Measurements from ENCODE around the gene PACSIN2.
A peak's percentile ranks its signal among the peaks of the same experiment; 100 is the strongest.
"Not testable (repeated sequence)": the region's sequence is repeated elsewhere in the genome, so short reads cannot be mapped to it uniquely, and the experiment has no call there.

PACSIN2 gene, protein sequence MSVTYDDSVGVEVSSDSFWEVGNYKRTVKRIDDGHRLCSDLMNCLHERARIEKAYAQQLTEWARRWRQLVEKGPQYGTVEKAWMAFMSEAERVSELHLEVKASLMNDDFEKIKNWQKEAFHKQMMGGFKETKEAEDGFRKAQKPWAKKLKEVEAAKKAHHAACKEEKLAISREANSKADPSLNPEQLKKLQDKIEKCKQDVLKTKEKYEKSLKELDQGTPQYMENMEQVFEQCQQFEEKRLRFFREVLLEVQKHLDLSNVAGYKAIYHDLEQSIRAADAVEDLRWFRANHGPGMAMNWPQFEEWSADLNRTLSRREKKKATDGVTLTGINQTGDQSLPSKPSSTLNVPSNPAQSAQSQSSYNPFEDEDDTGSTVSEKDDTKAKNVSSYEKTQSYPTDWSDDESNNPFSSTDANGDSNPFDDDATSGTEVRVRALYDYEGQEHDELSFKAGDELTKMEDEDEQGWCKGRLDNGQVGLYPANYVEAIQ

DNA sequence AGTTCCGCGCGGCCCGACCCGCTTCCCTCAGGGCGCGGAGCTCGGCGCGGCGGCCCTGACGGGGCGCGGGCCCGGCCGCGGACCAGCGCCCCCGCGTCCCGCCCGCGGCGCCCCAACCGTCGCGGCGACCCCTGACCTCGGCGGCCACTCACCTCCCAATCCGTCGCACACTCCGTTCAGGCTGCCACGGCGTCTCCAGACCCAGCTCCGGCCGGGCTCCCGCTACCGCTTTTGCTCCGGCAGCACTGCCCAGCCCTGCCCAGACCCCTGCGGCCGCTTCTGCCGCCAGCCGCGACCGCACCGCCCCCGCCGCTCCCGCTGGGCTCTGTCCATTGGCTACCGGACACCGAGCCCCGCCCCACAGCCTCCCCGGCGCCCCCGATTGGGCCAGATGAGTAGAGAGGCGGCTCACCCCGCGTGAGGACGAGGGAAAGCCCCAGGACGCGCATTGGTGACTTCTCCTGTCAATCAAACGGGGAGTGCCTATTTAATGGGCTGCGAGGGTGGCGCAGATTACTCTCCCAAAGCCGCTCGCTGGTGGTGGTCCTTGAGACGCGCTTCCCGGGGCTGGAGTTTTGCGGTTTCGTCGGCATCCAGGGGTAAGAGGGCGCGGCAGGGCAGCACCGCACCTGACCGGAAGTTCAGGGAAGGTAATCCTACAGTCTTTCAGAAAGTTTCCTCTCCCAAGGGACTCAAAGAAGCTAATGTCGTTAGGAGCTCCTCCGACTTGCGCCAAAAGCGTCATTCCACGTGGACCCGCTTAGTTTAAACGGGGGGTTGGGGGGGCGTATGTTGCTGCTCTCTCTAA lies at the start of gene PACSIN2:
Gene PACSIN2 (minus strand): TSS at position 281 of the 808 bp plus-strand sequence. CDS start 103,069 bp downstream, outside the sequence.
- DNase-seq (ENCODE audit: low read depth) = peak; percentile 98

DNA sequence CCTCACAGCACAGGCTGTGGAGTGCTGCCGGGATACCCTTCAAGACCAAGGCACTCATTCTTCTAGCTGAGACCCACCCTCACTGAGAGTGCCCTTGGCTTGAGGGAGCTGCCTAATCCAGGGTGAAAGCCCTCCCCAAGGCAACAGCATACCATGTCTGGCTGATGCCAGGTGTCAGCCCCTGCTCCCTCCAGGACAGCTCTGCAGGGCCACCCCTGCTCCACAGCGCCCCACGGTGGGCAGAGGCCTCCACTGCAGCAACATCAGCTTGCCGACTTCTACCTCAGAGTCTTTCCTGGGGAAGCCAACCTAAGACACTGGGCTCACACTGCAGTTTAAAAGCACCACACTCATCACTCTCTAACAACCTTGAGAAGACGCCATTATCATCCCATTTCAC lies 45.2 kb upstream of the PACSIN2 start:
- DNase-seq (ENCODE audit: low read depth) = peak; percentile 17

DNA sequence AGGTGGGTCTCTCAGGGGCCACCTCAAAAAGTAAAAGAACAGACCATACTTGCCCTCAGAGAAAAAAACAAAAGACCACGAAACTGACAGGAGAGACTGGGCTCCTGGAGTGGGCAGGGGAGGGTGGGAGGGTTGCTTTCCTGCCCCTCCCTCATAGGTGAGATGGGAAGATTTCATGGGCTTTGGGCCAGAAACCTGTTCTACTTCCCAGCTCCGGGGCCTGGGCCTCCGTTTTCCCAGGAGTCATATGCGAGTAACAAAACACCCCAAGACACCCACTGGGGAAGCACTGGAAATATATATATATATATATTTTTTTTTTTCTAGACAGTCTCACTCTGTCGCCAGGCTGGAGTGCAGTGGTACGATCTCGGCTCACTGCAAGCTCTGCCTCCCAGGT lies 42.7 kb upstream of the PACSIN2 start:
- DNase-seq (ENCODE audit: low read depth) = no peak

DNA sequence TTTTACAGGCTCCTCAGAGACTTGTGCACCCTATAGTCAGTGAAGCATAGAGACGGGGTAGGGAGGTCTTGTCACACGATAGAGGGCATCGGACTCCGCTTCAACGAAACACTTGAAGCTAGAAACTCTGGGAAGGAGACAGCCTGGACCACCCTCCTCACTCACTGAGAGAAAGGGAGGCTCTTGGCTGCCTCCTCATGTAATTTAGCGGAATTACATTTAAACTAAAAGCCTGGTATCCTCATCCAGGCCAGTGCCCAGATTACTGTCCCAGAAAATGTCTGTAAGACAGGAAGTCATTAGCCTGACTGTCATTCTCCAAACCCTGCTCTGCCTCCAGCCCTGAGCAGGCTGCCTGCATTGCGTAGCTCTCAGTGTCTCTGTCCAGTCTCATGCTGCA lies 38.2 kb upstream of the PACSIN2 start:
- no peak for DNase-seq (ENCODE audit: low read depth)

DNA sequence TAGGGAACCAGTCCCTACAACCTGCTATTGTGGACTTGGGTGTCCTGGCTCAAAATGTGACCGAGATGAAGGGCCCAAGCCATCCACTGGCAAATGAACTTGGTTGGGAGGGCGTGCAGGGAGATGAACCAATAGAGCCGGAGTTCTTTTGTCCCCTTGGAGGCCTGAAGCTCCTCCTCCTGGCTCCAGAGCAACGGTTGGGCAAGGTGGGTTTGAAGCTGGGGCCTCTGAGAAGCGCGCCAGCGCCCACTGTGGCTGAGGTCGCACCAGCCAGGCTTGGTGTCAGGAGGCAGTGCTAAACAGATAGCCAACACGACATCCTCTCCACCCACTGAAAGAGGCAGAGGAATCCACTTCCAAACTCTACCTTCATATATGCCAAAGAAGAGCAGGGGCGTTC lies 36.0 kb upstream of the PACSIN2 start:
- no peak for DNase-seq (ENCODE audit: low read depth)

DNA sequence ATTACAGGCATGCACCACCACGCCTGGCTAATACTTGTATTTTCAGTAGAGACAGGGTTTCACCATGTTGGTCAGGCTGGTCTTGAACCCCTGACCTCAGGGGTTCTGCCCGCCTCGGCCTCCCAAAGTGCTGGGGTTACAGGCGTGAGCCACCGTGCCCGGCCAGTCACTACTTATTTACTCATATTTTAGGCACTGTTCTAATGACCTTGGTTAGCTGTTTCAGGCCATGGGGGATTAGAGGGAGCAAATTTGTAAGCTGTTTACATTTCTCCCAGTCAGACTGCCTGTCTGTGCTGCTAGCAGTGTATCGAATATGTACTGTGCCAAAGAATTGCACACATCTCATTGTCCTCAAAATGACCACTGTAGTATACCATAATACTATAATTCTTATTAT lies 32.7 kb upstream of the PACSIN2 start:
- DNase-seq (ENCODE audit: low read depth) = no peak

DNA sequence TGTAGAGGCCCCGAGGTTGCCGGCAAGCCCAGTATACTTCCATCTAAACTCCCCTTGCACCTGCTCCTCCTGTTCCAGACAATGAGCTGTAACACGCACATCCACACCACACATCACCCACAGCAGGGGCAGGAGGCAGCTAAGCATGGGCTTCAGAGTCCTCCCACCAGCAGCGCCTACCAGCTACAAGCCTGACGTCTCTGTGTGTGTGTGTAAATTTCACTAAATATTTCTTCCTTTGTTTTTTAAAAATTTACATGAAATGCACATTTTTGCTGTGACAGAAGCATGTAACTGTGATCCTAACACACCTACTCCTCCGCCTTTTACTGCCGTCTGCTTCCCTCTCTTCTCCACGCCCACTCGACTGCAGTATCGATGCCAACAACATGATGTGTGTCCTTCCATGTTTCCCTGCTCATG lies 29.4 kb upstream of the PACSIN2 start:
- no peak for DNase-seq (ENCODE audit: low read depth)

DNA sequence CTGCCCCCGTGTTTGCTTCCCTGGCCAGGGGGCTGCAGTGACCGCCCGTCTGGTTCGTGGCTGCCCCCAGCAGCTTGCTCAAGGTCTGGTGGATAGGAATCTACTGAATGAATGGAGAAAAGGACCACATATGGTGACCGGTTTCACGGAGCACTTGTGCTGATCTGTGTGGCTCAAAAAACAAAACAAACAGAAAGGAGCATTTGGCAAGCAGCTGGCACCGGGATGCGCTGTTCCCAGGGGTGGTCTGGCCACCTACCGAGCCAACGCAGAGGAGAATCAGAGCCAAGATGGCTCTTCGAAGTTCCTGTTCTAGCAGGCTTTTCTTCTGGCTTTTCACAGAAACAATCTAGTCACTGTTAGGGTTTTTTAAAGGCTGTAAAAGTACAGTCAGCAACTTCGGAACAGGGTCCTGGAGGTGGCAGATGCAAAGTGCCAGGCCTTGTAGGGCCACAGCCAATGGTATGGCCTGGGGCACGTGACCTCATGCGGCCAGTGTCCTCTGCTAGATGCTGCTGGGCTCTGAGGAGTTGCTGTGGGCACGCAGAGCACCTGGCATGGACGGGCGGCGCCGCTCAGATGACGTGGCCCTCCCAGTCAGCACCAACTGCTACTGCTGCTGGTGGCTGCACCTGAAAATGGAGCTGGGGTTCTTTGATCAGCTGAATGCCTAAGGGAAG lies 27.3 kb upstream of the PACSIN2 start:
- peak; percentile 50 for DNase-seq (ENCODE audit: low read depth)

DNA sequence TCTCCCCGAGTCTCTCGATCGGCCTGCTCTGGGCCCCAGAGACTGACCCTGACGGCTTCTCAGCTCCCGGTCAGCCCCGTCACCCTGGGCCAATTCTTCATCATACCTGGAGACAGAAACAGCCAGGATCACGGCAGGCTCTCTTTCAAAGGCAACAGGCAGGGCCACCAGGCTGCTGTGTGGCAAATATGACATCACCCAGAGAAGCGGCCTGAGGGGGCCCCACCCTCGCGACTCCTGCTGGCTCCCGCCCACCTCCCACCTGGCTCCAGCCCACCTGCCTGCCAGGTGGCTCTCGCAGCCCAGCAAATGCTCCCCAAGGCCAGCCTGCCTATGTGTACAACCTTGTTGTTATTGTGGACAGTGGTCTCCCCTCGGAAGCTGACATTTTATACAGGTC lies 24.9 kb upstream of the PACSIN2 start:
- DNase-seq (ENCODE audit: low read depth) = no peak

DNA sequence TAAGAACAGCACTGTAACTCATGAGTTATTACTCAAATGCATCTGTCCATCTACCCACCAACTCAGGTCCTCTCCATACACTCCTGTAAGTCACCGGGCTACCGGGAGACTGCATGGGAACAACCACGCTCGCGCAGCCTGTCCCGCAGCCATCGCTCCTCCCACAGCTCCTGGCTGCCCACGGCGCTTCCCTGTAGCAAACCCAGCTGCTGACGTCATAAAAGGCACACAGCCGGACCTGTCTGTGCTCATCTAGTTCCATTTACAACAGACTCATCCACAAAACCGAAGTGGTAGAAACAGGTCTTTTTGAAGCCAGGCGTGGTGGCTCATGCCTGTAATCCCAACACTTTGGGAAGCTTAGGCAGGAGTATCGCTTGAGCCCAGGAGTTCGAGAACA lies 23.4 kb upstream of the PACSIN2 start:
- DNase-seq (ENCODE audit: low read depth) = no peak

DNA sequence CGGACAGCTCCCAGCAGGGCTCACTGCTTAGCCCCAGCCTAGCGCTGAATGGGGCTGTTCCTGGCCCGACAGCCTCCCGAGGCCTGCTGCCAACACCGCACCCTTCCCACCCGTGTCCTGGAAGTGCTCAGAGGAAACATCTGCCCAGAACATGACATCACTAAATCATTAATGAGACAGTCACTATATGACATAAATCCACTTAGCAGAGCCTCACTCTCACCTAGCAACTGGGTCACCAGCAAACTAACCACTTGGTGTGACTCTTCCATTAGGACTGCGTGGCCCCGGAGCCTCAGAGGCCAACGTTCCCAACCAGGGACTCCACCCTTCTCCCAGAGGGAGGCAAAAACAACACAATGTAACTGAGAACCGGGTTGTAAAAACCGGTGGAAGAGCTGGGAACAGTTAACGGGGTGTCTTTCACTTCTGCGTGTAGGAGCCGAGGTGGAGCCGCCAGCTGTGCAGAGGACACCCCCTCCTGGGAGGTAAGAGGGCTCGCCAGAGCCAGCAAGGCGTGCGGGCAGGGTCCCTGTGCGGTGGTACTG lies 21.4 kb upstream of the PACSIN2 start:
- DNase-seq (ENCODE audit: low read depth) = peak; percentile 89

DNA sequence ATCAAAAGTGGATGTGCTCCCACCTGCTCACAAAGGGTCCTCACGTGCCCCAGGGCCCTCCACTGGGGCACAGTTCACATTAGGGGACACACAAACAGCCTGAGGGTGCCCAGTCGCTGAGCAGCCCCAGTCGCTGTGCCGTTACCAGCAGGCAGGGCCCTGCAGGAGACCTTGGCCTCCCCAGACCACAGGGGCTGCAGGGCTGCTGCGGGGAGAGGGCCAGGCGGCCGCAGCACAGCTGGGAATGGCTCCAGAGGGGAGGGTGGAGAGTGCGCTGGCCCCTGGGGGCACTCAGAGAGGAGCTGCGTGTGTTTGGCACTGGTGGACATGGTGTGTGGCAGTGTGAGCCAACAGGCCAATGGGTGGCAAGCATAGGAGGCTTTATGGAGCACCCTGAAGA lies 20.3 kb upstream of the PACSIN2 start:
- no peak for DNase-seq (ENCODE audit: low read depth)

DNA sequence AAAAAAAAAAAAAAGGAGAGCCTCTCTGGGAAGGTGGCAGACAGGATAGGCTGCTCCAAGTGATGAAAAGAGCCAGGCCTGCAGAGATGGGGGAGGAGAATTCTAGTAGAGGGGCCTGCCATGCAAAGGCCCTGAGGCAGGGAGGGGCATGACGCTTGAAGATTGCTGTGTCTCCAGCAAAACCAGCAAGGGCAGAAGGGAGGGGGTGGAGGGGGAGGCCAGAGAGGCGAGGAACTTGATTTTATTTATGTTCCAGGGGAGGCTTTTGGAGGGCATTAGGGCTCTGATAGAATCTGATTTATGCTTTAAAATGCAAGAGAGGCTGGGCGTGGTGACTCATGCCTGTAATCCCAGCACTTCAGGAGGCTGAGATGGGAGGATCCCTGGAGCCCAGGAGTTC lies 16.7 kb upstream of the PACSIN2 start:
- peak; percentile 49 for DNase-seq (ENCODE audit: low read depth)

DNA sequence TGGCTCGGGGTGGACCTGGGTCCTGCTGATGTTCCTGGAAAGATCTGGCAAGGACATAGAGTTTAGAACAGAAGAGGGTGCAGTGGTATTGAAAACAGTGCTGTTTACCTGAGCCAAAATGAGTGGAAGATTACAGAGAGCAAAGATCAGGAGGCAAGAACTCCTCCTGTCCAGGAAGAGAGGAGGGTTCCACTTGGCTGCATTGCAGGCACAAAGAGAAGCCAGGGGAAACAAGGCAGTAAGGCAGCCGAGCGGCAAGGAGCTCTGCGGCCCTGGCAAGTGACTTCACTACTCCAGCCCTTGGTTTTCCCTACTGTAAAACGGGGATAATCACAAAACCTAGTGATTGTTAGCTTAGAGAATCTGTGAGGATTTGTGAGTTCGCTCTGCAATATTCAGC lies 3.7 kb upstream of the PACSIN2 start:
- DNase-seq (ENCODE audit: low read depth) = no peak

DNA sequence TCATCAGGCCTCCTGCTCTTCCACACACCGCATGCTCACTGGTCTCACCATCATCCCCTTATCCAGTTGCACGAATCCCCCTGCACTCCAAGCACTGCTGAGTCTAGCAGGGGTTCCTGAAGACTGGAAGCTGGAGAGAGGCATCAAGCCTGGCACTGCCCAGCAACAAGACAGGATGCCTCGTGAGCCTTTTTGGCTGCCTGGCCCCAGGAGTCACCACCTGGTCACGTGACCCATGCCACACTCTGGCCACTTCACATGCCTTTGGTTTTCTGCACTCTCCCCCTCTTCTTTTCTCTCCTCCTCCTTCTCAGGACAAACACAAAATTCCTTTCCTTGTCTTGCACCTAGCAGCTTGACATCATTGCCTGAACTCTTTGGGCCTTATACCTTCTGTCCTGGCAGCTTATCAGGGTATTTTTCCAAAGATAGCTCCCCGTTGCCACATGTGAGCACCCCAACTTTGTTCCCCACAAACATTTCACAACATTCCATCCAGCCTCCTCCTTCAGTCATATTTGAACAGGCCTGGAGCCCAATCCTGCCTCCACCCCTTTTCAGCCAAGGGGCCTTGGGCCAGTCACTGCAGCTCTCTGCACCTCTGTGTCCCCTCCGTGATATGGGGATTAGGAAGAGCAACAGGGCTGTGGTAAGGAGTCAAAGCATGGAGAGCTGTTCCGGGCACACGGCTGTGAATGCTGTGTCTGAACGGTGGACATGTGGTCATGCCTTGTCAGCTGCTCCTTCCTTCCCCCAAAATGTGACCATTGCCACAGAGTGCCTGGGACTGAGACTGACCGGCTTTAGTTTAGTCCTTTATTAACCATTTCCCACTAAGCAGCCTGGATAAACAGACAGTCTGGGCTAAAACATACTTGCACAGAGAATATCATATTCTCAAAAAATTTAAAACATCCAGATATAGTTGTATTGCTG lies 2.8 kb upstream of the PACSIN2 start:
- no peak for DNase-seq (ENCODE audit: low read depth)

DNA sequence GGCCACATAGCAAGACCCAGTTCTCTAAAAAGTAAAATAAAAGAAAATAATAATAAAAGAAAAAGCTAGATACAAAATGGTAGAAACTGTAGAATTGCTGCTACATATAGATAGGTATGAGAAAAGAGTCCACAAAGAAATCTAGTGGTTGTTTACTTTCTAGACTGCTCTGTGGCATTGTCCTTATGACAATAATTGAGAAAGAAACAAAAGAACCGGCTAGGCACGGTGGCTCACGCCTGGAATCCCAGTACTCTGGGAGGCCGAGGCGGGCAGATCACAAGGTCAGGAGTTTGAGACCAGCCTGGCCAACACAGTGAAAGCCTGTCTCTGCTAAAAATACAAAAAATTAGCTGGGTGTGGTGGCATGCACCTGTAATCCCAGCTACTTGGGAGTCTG lies 1.2 kb upstream of the PACSIN2 start:
- not testable (repeated sequence) for DNase-seq (ENCODE audit: low read depth)

DNA sequence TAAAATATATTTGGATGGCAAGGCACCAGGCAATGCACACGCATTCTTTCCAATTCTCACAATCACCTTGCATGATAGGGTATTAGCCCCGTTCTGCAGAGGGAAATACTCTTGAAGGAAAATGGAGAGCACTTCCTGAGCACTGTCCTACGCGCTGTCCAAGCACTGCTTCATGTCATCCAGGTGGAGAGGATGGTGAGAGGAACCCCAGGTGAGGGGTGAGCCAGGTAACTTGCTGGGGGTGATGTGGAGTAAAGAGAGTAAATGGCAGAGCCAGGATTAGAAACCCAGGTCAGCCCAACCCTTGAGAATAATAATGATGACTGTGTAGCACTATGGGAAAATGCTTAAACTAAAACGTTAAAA lies 711 bp upstream of the PACSIN2 start:
- no peak for DNase-seq (ENCODE audit: low read depth)

DNA sequence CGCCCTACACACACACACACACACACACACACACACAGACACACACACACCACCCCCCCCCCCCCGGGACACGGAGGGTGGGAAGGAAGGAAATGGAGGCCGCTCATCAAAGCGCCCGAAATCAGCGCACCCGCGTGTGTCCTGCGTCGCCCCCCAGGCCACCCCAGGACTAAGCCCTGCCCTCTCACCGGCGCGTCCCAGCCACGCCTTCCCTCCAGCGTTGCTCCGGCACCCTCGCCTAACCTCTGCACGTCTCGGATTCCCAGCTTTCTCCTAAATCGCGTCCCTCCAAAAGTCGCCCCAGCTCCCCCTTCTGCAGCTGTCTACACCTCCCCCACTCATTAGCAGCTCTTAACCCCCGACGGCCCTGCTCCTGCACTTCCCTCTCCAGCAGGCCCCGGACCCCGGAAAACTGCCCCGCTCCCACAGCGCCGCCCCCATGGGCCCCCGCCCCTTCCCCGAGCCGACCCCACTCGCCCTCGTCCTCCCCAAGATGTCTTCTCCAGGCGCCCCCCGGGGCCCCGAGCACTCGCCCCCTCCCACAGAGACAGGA lies 557 bp downstream of the PACSIN2 start:
- peak; percentile 53 for DNase-seq (ENCODE audit: low read depth)

DNA sequence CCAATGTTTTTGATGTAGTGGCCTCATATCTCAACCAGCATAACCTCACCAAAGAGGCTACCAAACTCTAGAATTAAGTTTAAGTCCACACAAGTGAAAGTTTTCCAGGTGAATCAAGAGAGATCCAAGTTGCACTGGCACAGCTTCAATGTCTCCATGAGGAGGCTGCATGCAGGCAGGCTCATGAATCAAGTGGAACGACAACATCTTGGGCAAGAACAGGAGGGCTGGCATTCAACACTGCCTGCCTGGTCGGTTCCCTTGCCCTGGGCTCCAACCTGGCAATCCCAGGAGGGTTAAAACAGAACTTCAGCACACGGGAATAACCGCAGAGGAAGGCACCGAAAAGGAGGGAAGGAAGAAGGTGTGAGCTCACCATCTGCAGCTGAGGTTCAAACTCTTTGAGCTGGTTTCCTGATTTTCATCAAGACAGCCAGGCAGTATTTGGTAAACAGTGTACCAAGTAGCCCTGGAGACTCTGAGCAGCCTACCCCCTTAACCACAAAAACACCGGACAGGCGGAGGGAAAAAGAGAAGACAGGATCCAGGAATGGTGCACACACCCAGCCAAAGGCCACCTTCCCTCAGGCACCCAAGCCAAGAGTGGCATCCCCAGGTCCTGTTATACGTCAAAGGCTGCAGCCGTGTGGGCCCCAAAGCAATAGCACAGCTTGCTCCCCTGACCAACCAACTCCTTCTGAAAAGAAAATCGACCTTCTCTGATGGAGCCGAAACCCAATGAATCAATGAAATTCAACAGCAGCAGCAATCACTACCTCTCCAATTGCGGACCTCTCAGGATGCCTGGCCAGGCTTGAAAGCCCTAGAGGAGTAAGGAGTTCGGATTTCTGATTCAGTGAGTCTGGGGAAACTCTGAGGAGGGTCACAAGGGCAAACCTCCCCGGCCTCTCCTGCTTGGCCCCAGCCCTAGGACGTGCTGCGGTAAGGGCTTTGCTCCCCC lies 1.3 kb downstream of the PACSIN2 start:
- peak; percentile 47 for DNase-seq (ENCODE audit: low read depth)

DNA sequence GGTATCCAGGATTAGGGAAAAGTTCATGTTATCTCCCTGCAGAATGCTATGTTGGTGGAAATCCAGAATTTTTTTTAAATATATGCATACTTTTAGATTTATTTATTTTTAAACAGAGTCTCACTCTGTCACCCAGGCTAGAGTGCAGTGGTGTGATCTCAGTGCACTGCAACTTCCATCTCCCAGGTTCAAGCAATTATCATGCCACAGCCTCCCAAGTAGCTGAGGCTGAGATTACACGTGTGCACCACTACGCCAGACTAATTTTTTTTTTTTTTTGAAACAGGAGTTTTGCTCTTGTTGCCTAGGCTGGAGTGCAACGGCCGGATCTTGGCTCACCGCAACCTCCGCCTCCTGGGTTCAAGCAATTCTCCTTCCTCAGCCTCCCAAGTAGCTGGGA lies 2.6 kb downstream of the PACSIN2 start:
- peak; percentile 52 for DNase-seq (ENCODE audit: low read depth)
